ENCODE data around the gene GABRG3. TPM values are rescaled to one million over a fixed set of nuclear protein-coding genes. Genes with fewer than 3 reads are reported as not detected.

The GABRG3 gene
- total RNA-seq, 1 experiment from 2014 or later = not detected

DNA sequence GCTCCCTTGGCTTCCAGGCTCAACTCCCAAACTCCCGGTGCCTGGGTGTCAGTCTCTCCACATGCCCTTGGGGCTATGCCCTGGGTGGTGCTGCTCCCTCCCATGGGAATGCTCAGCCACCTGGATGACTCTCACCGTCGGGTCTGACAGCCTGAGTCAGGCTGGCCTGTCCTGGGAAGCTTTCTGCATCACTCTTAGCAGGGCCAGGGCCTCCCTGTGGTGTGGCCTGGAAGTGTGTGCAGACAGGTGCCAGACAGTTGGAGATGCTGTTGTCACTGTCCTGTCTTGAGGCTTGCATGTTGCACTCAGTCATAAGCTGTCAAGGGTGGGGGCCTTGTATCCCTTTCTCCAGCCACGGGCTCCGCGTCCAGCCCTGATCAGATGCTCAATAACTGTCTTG, 71.7 kb downstream of the GABRG3 start:
- BruUV-seq (replicated peaks) = no TSS peak
- H3K9ac ChIP-seq (ENCODE audit: low read length) = no peak overlapping the region
- no peak for DNase-seq (ENCODE audit: low read depth, low spot score)
- H3K27ac ChIP-seq (ENCODE audit: low read depth, low read length) = no peak overlapping the region
- H3K4me1 ChIP-seq (ENCODE audit: control insufficient read depth in 1 of 2, insufficient read depth in 2 of 2, low read length in 2 of 2) = no peaks in the 10 kb centered on the region
- H3K9me3 ChIP-seq (ENCODE audit: control insufficient read depth in 1 of 2, insufficient read depth in 1 of 2, low read depth in 1 of 2, low read length in 2 of 2) = peaks cover 10 to 43% of the 10 kb centered on the region in 2 experiments; a peak in 2 of 4 replicates
- POLR2A ChIA-PET = no interaction called here
- no peaks in the 10 kb centered on the region for H3K79me2 ChIP-seq (ENCODE audit: insufficient read depth, low read length)
- TF ChIP-seq JUND (IDR thresholded peaks at IDR 0.05) (no peak), CEBPB (IDR thresholded peaks at IDR 0.05; ENCODE audit: low read depth) (no peak), EZH2phosphoT487 (IDR thresholded peaks at IDR 0.05; ENCODE audit: borderline replicate concordance) (no peak), YY1 (IDR thresholded peaks at IDR 0.05; ENCODE audit: extremely low read depth, insufficient replicate concordance, low read depth, low read length) (no peak)
- intact Hi-C loops (cut with micrococcal nuclease) = no loop called here
- no peak overlapping the region for H3K4me2 ChIP-seq (ENCODE audit: low read length)
- no peaks in the 10 kb centered on the region for H3K36me3 ChIP-seq (ENCODE audit: control insufficient read depth in 1 of 2, insufficient read depth in 2 of 2, low read length in 2 of 2)
- RAD21 ChIA-PET (ENCODE audit: low non-redundant PET in 1 of 2, low total read pairs in 2 of 2, uncharacterized antibody in 2 of 2, unreplicated experiment in 2 of 2) = no interaction called here
- no peak overlapping the region for H2AFZ ChIP-seq (ENCODE audit: low read depth, low read length, poor library complexity, severe bottlenecking)
- H3K27me3 ChIP-seq (ENCODE audit: insufficient read depth, low read length) = no peaks in the 10 kb centered on the region
- H4K20me1 ChIP-seq (ENCODE audit: insufficient read depth) = no peaks in the 10 kb centered on the region
- H3K4me3 ChIP-seq (replicated peaks in 1 of 2; ENCODE audit: low read depth in 1 of 2, low read length in 2 of 2) = no peak overlapping the region
- no peak for ATAC-seq
- no peaks in the 10 kb centered on the region for H3K9me2 ChIP-seq (ENCODE audit: insufficient read depth)
- CTCF ChIA-PET = no interaction called here

GRCh38 chr15:27043770-27044169, 72.8 kb downstream of the GABRG3 start:
- ChIA-PET POLR2A (no interaction called here), CTCF (no interaction called here), RAD21 (ENCODE audit: low non-redundant PET in 1 of 2, low total read pairs in 2 of 2, uncharacterized antibody in 2 of 2, unreplicated experiment in 2 of 2) (no interaction called here)
- Histone ChIP-seq H3K4me1 (ENCODE audit: control insufficient read depth in 1 of 2, insufficient read depth in 2 of 2, low read length in 2 of 2) (no peaks in the 10 kb centered on the region), H3K79me2 (ENCODE audit: insufficient read depth, low read length) (no peaks in the 10 kb centered on the region), H3K4me2 (ENCODE audit: low read length) (no peak overlapping the region), H3K27ac (ENCODE audit: low read depth, low read length) (no peak overlapping the region), H3K9ac (ENCODE audit: low read length) (no peak overlapping the region), H3K9me3 (ENCODE audit: control insufficient read depth in 1 of 2, insufficient read depth in 1 of 2, low read depth in 1 of 2, low read length in 2 of 2) (peaks cover 10 to 46% of the 10 kb centered on the region in 2 experiments; a peak in 2 of 4 replicates), H3K4me3 (replicated peaks in 1 of 2; ENCODE audit: low read depth in 1 of 2, low read length in 2 of 2) (no peak overlapping the region), H3K36me3 (ENCODE audit: control insufficient read depth in 1 of 2, insufficient read depth in 2 of 2, low read length in 2 of 2) (no peaks in the 10 kb centered on the region), H3K27me3 (ENCODE audit: insufficient read depth, low read length) (no peaks in the 10 kb centered on the region), H4K20me1 (ENCODE audit: insufficient read depth) (no peaks in the 10 kb centered on the region), H2AFZ (ENCODE audit: low read depth, low read length, poor library complexity, severe bottlenecking) (no peak overlapping the region), H3K9me2 (ENCODE audit: insufficient read depth) (no peaks in the 10 kb centered on the region)
- TF ChIP-seq POLR2AphosphoS5 (IDR thresholded peaks at IDR 0.05; ENCODE audit: low read depth, low read length) (no peak), ELF1 (IDR thresholded peaks at IDR 0.05; ENCODE audit: borderline replicate concordance, low read depth) (no peak), YY1 (IDR thresholded peaks at IDR 0.05; ENCODE audit: extremely low read depth, insufficient replicate concordance, low read depth, low read length) (no peak), SIN3A (IDR thresholded peaks at IDR 0.05; ENCODE audit: low read depth) (no peak)
- TF ChIP-seq, protein P1, sequence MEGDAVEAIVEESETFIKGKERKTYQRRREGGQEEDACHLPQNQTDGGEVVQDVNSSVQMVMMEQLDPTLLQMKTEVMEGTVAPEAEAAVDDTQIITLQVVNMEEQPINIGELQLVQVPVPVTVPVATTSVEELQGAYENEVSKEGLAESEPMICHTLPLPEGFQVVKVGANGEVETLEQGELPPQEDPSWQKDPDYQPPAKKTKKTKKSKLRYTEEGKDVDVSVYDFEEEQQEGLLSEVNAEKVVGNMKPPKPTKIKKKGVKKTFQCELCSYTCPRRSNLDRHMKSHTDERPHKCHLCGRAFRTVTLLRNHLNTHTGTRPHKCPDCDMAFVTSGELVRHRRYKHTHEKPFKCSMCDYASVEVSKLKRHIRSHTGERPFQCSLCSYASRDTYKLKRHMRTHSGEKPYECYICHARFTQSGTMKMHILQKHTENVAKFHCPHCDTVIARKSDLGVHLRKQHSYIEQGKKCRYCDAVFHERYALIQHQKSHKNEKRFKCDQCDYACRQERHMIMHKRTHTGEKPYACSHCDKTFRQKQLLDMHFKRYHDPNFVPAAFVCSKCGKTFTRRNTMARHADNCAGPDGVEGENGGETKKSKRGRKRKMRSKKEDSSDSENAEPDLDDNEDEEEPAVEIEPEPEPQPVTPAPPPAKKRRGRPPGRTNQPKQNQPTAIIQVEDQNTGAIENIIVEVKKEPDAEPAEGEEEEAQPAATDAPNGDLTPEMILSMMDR (IDR thresholded peaks at IDR 0.05 in 2 of 3, conservative IDR thresholded peaks at IDR 0.05 in 1 of 3; ENCODE audit: borderline replicate concordance in 1 of 3, insufficient read depth in 1 of 3, low read depth in 2 of 3, low read length in 2 of 3) = no peak
- intact Hi-C loops (cut with micrococcal nuclease) = no loop called here
- DNase-seq (ENCODE audit: low read depth, low spot score) = no peak
- BruUV-seq (replicated peaks) = no TSS peak
- ATAC-seq = no peak

Data from HCT116 (cell line).